PFSK-1 (cell line): ENCODE data around the gene LRRC32.

Experiments
- FOXP2 ChIP-seq: optimal IDR thresholded peaks from 2 replicates; pipeline ENCODE3; 2011; ENCODE audit warnings: borderline replicate concordance, control low read depth, inconsistent platforms; ENCODE audit not compliant: insufficient read depth; ENCODE audit errors: extremely low read length, extremely low read depth
- POLR2AphosphoS5 ChIP-seq: IDR thresholded peaks from 2 replicates; pipeline ENCODE4 v1.6.1; 2012; ENCODE audit warnings: low read depth, mild to moderate bottlenecking, control low read depth, low read length, moderate library complexity
- SIN3A ChIP-seq: IDR thresholded peaks from 2 replicates; pipeline ENCODE4 v1.6.1; 2012; ENCODE audit warnings: mild to moderate bottlenecking, low read length, moderate library complexity, borderline replicate concordance; ENCODE audit not compliant: insufficient read depth
- TAF1 ChIP-seq: IDR thresholded peaks from 2 replicates; pipeline ENCODE4 v1.6.1; 2012; ENCODE audit warnings: low read length, control low read depth, borderline replicate concordance; ENCODE audit not compliant: insufficient read depth
- TF ChIP-seq, protein P1 (sequence below), 2 experiments: IDR thresholded peaks; 2 replicates each; pipeline versions ENCODE4 v1.6.1 to v1.8.0; 2011 to 2012; ENCODE audit warnings: low read depth in 2 of 2, low read length in 2 of 2, control low read depth in 1 of 2, inconsistent platforms in 1 of 2, mild to moderate bottlenecking in 1 of 2, moderate library complexity in 1 of 2; ENCODE audit not compliant: insufficient read depth in 1 of 2

Gene LRRC32

DNA sequence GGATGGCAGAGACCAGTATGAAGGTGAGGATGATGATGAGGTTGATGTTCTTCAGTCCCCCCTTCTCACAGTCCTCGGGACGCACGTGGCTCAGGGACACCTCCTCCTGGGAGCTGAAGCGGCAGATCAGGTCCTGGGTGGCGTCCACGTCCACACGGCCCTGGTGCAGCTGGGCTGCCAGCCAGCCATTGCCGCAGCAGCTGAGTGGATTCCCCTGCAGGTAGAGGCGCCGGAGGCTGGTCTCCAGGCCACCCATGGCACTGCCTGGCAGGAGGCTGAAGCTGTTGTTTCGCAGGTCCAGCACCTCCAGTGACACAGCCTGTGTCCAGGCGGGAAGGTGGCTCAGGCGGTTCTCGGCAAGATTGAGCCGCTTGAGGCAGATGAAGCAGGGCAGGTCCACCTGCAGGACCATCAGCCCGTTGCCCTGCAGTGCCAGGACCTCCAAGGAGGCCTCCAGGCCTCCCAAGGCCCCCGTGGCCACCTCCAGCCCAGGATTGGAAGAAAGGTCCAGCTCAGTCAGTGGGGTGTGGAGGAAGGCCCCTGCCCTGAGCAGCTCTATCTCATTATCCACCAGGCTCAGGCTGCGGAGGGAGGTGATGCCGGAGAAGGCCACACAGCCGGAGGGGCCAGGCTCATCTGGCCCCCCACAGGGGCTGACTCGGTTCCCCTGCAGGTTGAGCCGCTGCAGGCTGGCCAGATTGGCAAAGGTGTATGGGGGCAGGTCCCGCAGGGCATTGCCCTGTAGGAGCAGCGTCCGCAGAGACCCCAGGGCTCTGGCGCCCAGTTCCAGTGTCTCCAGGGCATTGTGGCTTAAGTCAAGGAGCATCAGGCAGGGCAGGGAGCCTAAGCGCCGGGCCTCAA lies 10.6 kb downstream of the LRRC32 start:
- no peak for TF ChIP-seq FOXP2
- TF ChIP-seq TAF1 = no peak
- no peak for TF ChIP-seq SIN3A
- TF ChIP-seq, protein P1, sequence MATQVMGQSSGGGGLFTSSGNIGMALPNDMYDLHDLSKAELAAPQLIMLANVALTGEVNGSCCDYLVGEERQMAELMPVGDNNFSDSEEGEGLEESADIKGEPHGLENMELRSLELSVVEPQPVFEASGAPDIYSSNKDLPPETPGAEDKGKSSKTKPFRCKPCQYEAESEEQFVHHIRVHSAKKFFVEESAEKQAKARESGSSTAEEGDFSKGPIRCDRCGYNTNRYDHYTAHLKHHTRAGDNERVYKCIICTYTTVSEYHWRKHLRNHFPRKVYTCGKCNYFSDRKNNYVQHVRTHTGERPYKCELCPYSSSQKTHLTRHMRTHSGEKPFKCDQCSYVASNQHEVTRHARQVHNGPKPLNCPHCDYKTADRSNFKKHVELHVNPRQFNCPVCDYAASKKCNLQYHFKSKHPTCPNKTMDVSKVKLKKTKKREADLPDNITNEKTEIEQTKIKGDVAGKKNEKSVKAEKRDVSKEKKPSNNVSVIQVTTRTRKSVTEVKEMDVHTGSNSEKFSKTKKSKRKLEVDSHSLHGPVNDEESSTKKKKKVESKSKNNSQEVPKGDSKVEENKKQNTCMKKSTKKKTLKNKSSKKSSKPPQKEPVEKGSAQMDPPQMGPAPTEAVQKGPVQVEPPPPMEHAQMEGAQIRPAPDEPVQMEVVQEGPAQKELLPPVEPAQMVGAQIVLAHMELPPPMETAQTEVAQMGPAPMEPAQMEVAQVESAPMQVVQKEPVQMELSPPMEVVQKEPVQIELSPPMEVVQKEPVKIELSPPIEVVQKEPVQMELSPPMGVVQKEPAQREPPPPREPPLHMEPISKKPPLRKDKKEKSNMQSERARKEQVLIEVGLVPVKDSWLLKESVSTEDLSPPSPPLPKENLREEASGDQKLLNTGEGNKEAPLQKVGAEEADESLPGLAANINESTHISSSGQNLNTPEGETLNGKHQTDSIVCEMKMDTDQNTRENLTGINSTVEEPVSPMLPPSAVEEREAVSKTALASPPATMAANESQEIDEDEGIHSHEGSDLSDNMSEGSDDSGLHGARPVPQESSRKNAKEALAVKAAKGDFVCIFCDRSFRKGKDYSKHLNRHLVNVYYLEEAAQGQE (IDR thresholded peaks at IDR 0.05; ENCODE audit: insufficient read depth in 1 of 2, low read depth in 2 of 2, low read length in 2 of 2) = no peak
- TF ChIP-seq POLR2AphosphoS5 = no peak

DNA sequence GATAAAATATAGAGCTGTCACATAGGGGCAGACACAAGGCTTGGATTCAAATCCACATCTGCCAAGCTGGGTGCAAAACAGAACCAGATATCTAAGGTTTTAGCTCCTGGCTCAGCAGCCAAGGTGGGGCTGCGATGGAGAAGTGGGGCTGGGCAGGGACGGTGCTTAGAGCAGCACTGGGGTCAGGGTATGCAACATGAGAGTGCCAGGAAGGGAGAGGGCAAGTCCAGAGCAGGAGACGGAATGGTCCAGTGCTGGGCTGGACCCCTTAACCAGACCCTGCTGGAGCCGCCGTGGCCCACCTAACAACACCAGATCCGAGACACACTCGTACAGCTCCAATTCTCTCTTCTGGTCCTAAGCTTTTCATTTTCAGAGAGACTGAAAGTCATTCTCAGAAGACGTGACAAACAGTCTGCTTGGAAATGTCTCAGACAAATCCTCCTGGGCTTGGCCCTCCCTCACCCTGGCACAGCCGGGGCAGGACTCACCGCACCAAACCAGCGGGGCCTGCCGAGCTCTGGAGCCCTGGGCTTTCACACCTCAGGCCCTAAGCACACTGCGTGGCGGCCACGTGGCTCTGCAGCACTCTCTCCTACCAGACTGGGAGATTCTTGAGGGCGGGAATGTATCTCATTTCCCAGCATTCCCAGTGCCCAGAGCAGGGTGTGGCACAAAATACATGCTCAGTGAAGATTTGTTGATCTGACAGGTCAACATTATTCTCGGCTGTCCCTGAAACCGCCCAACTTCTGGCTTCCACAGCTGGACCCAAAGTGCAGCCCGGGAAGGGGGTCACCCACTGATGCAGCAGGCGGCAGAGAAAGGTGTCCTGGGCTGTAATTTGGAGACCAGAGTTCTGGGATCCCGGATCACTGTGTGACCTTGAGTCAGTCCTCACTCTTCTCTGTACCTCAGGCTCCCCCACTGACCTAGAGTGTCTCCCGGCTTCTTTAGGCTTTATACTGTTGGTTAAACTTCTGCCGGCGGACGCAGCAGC lies 11.6 kb downstream of the LRRC32 start:
- TF ChIP-seq FOXP2 (no peak), TAF1 (no peak)
- TF ChIP-seq, protein P1 (IDR thresholded peaks at IDR 0.05; ENCODE audit: insufficient read depth in 1 of 2, low read depth in 2 of 2, low read length in 2 of 2) = no peak

DNA sequence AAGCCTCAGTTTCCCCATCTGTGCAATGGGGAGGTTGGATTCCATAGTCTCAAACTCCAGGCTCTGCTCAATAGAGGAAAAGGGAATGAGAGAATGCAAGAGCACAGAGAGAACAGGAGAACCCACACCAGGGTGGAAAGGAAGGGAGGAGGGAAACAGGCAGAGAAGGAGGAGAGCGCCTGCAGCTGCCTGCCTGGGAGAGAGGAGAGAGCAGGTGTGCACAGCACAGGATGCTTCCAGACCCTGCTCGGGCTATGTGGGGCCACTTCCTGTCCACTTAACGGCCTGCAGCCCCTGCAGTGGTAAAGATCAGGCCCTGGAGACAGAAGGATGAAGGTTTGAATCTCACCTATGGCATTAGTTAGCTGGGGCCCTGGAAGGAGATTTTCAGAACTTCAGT lies 12.3 kb downstream of the LRRC32 start:
- TF ChIP-seq TAF1 = no peak
- TF ChIP-seq, protein P1 (IDR thresholded peaks at IDR 0.05; ENCODE audit: insufficient read depth in 1 of 2, low read depth in 2 of 2, low read length in 2 of 2) = no peak
- TF ChIP-seq SIN3A = no peak
- TF ChIP-seq POLR2AphosphoS5 = no peak
- TF ChIP-seq FOXP2 = no peak

DNA sequence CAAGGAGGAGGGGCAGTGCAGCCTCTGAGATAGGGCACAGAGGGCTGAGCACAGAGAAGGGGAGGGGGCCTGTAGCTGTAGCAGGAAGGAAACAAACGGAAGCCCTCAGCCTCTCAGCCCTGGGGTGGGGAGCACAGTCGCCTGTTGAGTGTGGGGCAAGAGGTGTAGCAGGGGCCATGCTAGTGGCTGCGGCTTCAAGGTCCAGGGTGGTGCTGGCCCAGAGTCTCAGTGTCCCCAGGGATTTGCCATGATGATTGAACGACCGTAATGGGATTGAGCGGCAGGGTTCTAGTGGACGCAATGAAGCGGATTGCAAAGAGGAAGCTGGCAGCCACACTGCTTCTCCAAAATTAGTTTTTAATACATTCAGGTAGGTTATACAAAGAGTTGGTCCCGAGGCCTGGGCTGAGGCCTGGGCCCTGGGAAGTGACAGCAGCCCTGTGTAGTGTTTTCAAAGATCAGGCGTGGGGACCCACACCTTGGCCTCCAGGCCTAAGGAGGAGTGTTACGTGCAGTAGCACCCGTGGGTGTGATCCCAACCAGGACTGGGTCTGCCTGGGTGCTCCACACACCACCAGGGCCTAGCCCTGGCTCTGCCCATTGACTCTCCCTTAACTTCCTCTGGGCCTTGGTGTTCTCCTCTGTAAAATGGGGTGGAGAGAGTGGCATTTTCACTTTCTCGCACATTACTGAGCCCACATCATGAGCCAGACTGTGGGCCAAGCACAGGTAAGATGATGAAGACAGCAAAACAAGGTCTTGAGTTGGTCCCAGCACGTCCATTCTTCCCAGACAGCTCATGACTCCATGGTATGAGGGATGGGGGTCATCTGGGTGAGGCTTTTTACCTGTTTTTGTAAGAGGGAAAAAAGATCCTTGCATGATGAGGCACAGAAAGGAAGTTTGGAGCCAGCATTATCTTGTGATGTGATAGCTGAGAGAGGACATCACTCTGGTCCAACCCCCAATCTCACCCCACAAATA lies 13.1 kb downstream of the LRRC32 start:
- no peak for TF ChIP-seq POLR2AphosphoS5
- no peak for TF ChIP-seq FOXP2
- TF ChIP-seq, protein P1 (IDR thresholded peaks at IDR 0.05; ENCODE audit: insufficient read depth in 1 of 2, low read depth in 2 of 2, low read length in 2 of 2) = no peak
- no peak for TF ChIP-seq TAF1
- TF ChIP-seq SIN3A = no peak
